Central memory CD8-positive, alpha-beta T cell (primary cell): ENCODE measurements around the gene TSHZ1.
"Not testable (repeated sequence)": the region's sequence is repeated elsewhere in the genome, so short reads cannot be mapped to it uniquely, and the experiment has no call there.

Experiments
- ATAC-seq: fragments of 150-1000 bp; cut with Tn5 transposase; replicated peaks from 2 replicates; pipeline ENCODE4 v1.10.0; 2022; ENCODE audit warnings: mild to moderate bottlenecking, moderate FRiP score, moderate number of reproducible peaks; ENCODE audit not compliant: poor library complexity, severe bottlenecking; ENCODE audit errors: extremely low read depth
- DNase-seq, 2 donors: peaks; one replicate each; pipeline ENCODE4 v3.0.0; 2021; ENCODE audit warnings: low spot score in 2 of 2
- H3K27ac Mint-ChIP-seq: one replicate; pipeline ENCODE4 v1.8.0; 2022; ENCODE audit warnings: low read depth, mild to moderate bottlenecking, moderate library complexity, mixed read lengths
- H3K27me3 Mint-ChIP-seq: one replicate; pipeline ENCODE4 v1.8.0; 2022; ENCODE audit warnings: mixed read lengths
- H3K36me3 Mint-ChIP-seq: one replicate; pipeline ENCODE4 v1.8.0; 2022; ENCODE audit warnings: mild to moderate bottlenecking, moderate library complexity, mixed read lengths; ENCODE audit not compliant: insufficient read depth
- H3K4me1 Mint-ChIP-seq: one replicate; pipeline ENCODE4 v1.8.0; 2022; ENCODE audit warnings: mixed read lengths
- H3K4me3 Mint-ChIP-seq: one replicate; pipeline ENCODE4 v1.8.0; 2022; ENCODE audit warnings: mild to moderate bottlenecking, moderate library complexity, mixed read lengths
- H3K9me3 Mint-ChIP-seq: one replicate; pipeline ENCODE4 v1.8.0; 2022; ENCODE audit warnings: mixed read lengths

The TSHZ1 gene

GRCh38 chr18:75316826-75317225 is 106.2 kb downstream of the TSHZ1 start:
- no peaks in the 10 kb centered on the region for H3K4me1 Mint-ChIP-seq

GRCh38 chr18:75317300-75317699 is 106.7 kb downstream of the TSHZ1 start:
- Mint-ChIP-seq H3K4me1 (no peaks in the 10 kb centered on the region), H3K27ac (no peak overlapping the region), H3K4me3 (no peak overlapping the region), H3K36me3 (no peaks in the 10 kb centered on the region), H3K27me3 (peaks cover 29% of the 10 kb centered on the region), H3K9me3 (no peaks in the 10 kb centered on the region)
- DNase-seq (no peak), ATAC-seq (no peak)

More at GRCh38 chr18:75316826-75317225, 106.2 kb downstream of the TSHZ1 start:
- Mint-ChIP-seq H3K9me3 (no peaks in the 10 kb centered on the region), H3K36me3 (no peaks in the 10 kb centered on the region), H3K27me3 (peaks cover 31% of the 10 kb centered on the region), H3K4me3 (no peak overlapping the region), H3K27ac (no peak overlapping the region)
- DNase-seq (no peak), ATAC-seq (no peak)

- Mint-ChIP-seq H3K9me3 (no peaks in the 10 kb centered on the region), H3K36me3 (no peaks in the 10 kb centered on the region), H3K27me3 (peaks cover 32% of the 10 kb centered on the region), H3K4me3 (no peak overlapping the region), H3K4me1 (no peaks in the 10 kb centered on the region), H3K27ac (no peak overlapping the region)
- ATAC-seq (no peak), DNase-seq (no peak)
Measured at GRCh38 chr18:75317703-75318102, 107.1 kb downstream of the TSHZ1 start.

GRCh38 chr18:75319905-75320304 is 109.3 kb downstream of the TSHZ1 start:
- H3K4me3 Mint-ChIP-seq: no peak overlapping the region
- no peaks in the 10 kb centered on the region for H3K4me1 Mint-ChIP-seq
- no peaks in the 10 kb centered on the region for H3K36me3 Mint-ChIP-seq
- H3K27me3 Mint-ChIP-seq: peaks cover 49% of the 10 kb centered on the region
- no peak for ATAC-seq
- no peak for DNase-seq
- H3K9me3 Mint-ChIP-seq: no peaks in the 10 kb centered on the region
- H3K27ac Mint-ChIP-seq: no peak overlapping the region

GRCh38 chr18:75320506-75320905 is 109.9 kb downstream of the TSHZ1 start:
- Mint-ChIP-seq H3K4me1 (no peaks in the 10 kb centered on the region), H3K27me3 (peaks cover 55% of the 10 kb centered on the region), H3K4me3 (no peak overlapping the region), H3K36me3 (no peaks in the 10 kb centered on the region), H3K9me3 (no peaks in the 10 kb centered on the region), H3K27ac (no peak overlapping the region)
- no peak for DNase-seq
- ATAC-seq: no peak

- Mint-ChIP-seq H3K27ac (no peak overlapping the region), H3K36me3 (no peaks in the 10 kb centered on the region), H3K4me1 (no peaks in the 10 kb centered on the region), H3K9me3 (peaks cover 6% of the 10 kb centered on the region), H3K27me3 (peaks cover 63% of the 10 kb centered on the region), H3K4me3 (no peak overlapping the region)
- DNase-seq (no peak), ATAC-seq (no peak)
Measured at GRCh38 chr18:75321431-75321830, 110.8 kb downstream of the TSHZ1 start.

- Mint-ChIP-seq H3K9me3 (peaks cover 9% of the 10 kb centered on the region), H3K27ac (no peak overlapping the region), H3K27me3 (peaks cover 67% of the 10 kb centered on the region), H3K4me3 (no peak overlapping the region), H3K36me3 (no peaks in the 10 kb centered on the region), H3K4me1 (no peaks in the 10 kb centered on the region)
- no peak for ATAC-seq
- no peak for DNase-seq
Measured at GRCh38 chr18:75322206-75322605, 111.6 kb downstream of the TSHZ1 start.

- DNase-seq: no peak
- no peaks in the 10 kb centered on the region for H3K4me1 Mint-ChIP-seq
Measured at GRCh38 chr18:75323821-75324585, 113.4 kb downstream of the TSHZ1 start.

GRCh38 chr18:75324686-75325257 is 114.2 kb downstream of the TSHZ1 start:
- DNase-seq (no peak), ATAC-seq (no peak)
- Mint-ChIP-seq H3K4me1 (no peaks in the 10 kb centered on the region), H3K27ac (no peak overlapping the region), H3K36me3 (no peaks in the 10 kb centered on the region), H3K9me3 (peaks cover 9% of the 10 kb centered on the region), H3K4me3 (no peak overlapping the region), H3K27me3 (peaks cover 48% of the 10 kb centered on the region)

More at GRCh38 chr18:75323821-75324585, 113.4 kb downstream of the TSHZ1 start:
- ATAC-seq: no peak
- Mint-ChIP-seq H3K36me3 (no peaks in the 10 kb centered on the region), H3K4me3 (no peak overlapping the region), H3K27ac (no peak overlapping the region), H3K9me3 (peaks cover 9% of the 10 kb centered on the region), H3K27me3 (peaks cover 49% of the 10 kb centered on the region)

- not testable (repeated sequence) for ATAC-seq, H3K4me1 Mint-ChIP-seq, H3K9me3 Mint-ChIP-seq, H3K36me3 Mint-ChIP-seq, DNase-seq, H3K4me3 Mint-ChIP-seq
- Mint-ChIP-seq H3K27ac (peak overlapping the region; percentile 4), H3K27me3 (peaks cover 21% of the 10 kb centered on the region)
Measured at GRCh38 chr18:75329753-75330152, 119.2 kb downstream of the TSHZ1 start.

- no peaks in the 10 kb centered on the region for H3K36me3 Mint-ChIP-seq
- H3K4me3 Mint-ChIP-seq: no peak overlapping the region
- H3K9me3 Mint-ChIP-seq: peaks cover 9% of the 10 kb centered on the region
Measured at GRCh38 chr18:75330308-75330707, 119.7 kb downstream of the TSHZ1 start.

GRCh38 chr18:75334869-75335268 is 124.3 kb downstream of the TSHZ1 start:
- Mint-ChIP-seq H3K36me3 (no peaks in the 10 kb centered on the region), H3K27ac (no peak overlapping the region), H3K9me3 (no peaks in the 10 kb centered on the region), H3K4me1 (no peaks in the 10 kb centered on the region), H3K4me3 (no peak overlapping the region), H3K27me3 (no peaks in the 10 kb centered on the region)
- DNase-seq (no peak), ATAC-seq (no peak)

More at GRCh38 chr18:75330308-75330707, 119.7 kb downstream of the TSHZ1 start:
- DNase-seq (no peak), ATAC-seq (no peak)
- H3K27me3 Mint-ChIP-seq: peaks cover 16% of the 10 kb centered on the region
- H3K27ac Mint-ChIP-seq: peak overlapping the region; percentile 4
- H3K4me1 Mint-ChIP-seq: no peaks in the 10 kb centered on the region

GRCh38 chr18:75335511-75335910 is 124.9 kb downstream of the TSHZ1 start:
- Mint-ChIP-seq H3K9me3 (no peaks in the 10 kb centered on the region), H3K4me1 (no peaks in the 10 kb centered on the region), H3K27me3 (no peaks in the 10 kb centered on the region), H3K36me3 (no peaks in the 10 kb centered on the region), H3K4me3 (no peak overlapping the region), H3K27ac (no peak overlapping the region)
- DNase-seq (no peak), ATAC-seq (no peak)
